Measurements from ENCODE around the gene MAJIN.

GRCh38 chr11:64923151-64923661 lies 48.7 kb downstream of the MAJIN start:
- TF ChIP-seq CTCF (IDR thresholded peaks at IDR 0.05; ENCODE audit: borderline replicate concordance, extremely low read depth, low read length, poor library complexity, severe bottlenecking) (no peak), EZH2 (IDR thresholded peaks at IDR 0.05; ENCODE audit: borderline replicate concordance, low read depth, low read length, severe bottlenecking) (no peak)

All from DND-41 (cell line).